ENCODE data around the gene NPAS3. TPM values are rescaled to one million over a fixed set of nuclear protein-coding genes. Genes with fewer than 3 reads are reported as not detected.

Gene NPAS3
- total RNA-seq, 1 donor, result 0.86 TPM

DNA sequence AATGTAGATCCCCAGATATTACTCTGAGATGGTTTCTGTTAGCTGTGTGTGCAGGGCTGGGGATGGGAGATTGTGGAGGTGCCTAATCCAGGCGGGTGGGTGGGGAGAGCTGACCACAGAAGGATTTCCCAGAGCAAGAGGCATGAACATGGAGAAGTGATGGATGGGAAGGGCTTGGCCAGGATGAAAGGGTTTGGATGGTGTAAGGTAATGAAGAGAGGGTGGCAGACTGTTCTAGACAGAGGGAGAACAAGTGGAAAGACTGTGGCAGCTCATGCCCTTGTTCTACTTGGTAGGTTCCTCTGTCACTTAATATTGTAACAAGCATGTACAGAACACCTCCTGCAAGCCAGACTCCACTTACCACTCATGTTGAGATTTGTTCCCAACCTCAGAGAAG is 187.8 kb downstream of the NPAS3 start:
- DNase-seq (ENCODE audit: low read depth), result no peak
- TF ChIP-seq, protein P1, sequence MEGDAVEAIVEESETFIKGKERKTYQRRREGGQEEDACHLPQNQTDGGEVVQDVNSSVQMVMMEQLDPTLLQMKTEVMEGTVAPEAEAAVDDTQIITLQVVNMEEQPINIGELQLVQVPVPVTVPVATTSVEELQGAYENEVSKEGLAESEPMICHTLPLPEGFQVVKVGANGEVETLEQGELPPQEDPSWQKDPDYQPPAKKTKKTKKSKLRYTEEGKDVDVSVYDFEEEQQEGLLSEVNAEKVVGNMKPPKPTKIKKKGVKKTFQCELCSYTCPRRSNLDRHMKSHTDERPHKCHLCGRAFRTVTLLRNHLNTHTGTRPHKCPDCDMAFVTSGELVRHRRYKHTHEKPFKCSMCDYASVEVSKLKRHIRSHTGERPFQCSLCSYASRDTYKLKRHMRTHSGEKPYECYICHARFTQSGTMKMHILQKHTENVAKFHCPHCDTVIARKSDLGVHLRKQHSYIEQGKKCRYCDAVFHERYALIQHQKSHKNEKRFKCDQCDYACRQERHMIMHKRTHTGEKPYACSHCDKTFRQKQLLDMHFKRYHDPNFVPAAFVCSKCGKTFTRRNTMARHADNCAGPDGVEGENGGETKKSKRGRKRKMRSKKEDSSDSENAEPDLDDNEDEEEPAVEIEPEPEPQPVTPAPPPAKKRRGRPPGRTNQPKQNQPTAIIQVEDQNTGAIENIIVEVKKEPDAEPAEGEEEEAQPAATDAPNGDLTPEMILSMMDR (IDR thresholded peaks at IDR 0.05; ENCODE audit: insufficient read depth, low read depth, low read length), result no peak
- no peak overlapping the region for H3K4me3 ChIP-seq (ENCODE audit: low read depth, low read length)

DNA sequence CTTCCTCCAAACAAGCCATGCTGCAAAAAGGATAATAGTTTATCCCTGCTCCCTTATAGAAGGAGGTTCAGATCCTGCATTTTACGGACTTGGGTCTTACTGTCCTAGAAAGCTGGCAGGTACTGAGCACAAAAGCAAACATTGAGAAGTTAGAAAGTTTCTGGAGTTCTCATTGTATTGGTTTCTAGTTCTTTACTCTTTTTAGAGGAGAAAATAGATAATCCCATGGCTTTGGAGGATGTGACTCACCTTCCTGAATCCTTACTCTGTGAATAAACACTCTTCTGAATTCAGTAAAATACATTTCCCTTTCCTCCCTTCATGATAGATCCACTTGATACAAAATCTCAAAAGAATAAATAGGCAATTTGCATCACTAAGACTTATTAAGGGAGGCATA is 188.9 kb downstream of the NPAS3 start:
- TF ChIP-seq, protein P1 (IDR thresholded peaks at IDR 0.05; ENCODE audit: insufficient read depth, low read depth, low read length), result no peak
- DNase-seq (ENCODE audit: low read depth), result peak; percentile 16
- no peak overlapping the region for H3K4me3 ChIP-seq (ENCODE audit: low read depth, low read length)

DNA sequence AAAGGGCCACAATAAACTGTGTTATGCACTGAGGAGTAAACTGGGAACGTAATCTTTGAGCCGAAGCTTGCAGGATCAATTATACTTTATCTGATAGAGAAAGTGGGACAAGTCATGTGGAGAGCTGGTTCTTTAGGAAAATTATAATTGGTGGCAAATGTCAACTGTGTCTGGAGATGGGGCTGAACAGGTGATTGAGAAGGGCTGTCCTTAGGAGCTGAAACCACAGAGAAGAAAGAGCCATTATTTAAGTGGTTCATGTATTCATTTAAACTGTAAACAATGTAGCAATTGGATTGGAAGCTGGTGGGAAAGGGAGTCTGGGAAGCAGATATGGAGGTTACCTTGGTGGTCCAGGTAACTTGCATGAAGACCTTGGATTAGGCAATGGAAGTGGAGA is 193.1 kb downstream of the NPAS3 start:
- H3K4me3 ChIP-seq (ENCODE audit: low read depth, low read length), result no peak overlapping the region
- TF ChIP-seq, protein P1 (IDR thresholded peaks at IDR 0.05; ENCODE audit: insufficient read depth, low read depth, low read length), result no peak
- no peak for DNase-seq (ENCODE audit: low read depth)

DNA sequence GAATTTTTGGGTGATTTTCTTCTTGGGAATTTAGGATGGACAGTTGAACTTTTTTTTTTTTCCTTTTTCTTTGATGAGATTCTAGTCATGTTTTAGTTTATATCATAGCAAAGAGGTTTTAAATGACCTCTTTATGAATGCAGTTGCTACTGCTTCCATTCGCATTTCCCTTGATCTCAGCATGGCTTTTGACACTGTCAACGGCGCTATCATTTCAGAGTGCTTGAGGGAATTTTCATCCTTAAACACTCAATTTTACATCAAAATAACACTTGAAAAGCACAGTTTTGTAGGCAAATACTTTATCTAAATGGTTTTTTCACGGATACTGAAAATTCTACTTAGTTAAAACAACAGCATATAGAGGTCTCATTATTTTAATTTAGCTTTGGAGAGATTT is 195.5 kb downstream of the NPAS3 start:
- DNase-seq (ENCODE audit: low read depth), result no peak
- TF ChIP-seq, protein P1 (IDR thresholded peaks at IDR 0.05; ENCODE audit: insufficient read depth, low read depth, low read length), result no peak
- no peak overlapping the region for H3K4me3 ChIP-seq (ENCODE audit: low read depth, low read length)

DNA sequence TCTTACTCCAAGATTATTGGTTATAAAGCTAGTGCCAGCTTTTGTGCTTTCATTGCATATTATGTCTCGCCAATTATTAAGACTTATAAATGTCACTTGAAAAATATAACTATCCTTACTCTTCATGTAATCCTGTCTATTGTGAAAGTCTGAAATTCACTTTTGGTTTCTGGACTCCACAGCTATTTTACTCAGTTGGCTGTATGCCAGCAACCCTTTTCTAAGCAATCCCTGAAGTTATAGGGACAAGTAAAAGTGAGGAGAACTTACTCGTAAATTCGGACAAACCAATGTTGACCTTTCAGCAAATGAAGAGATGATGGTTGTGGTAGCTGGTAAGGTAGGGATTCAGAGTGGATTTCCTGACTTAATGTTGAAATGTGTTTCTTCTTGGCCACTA is 196.3 kb downstream of the NPAS3 start:
- no peak for DNase-seq (ENCODE audit: low read depth)
- TF ChIP-seq, protein P1 (IDR thresholded peaks at IDR 0.05; ENCODE audit: insufficient read depth, low read depth, low read length), result no peak
- no peak overlapping the region for H3K4me3 ChIP-seq (ENCODE audit: low read depth, low read length)

DNA sequence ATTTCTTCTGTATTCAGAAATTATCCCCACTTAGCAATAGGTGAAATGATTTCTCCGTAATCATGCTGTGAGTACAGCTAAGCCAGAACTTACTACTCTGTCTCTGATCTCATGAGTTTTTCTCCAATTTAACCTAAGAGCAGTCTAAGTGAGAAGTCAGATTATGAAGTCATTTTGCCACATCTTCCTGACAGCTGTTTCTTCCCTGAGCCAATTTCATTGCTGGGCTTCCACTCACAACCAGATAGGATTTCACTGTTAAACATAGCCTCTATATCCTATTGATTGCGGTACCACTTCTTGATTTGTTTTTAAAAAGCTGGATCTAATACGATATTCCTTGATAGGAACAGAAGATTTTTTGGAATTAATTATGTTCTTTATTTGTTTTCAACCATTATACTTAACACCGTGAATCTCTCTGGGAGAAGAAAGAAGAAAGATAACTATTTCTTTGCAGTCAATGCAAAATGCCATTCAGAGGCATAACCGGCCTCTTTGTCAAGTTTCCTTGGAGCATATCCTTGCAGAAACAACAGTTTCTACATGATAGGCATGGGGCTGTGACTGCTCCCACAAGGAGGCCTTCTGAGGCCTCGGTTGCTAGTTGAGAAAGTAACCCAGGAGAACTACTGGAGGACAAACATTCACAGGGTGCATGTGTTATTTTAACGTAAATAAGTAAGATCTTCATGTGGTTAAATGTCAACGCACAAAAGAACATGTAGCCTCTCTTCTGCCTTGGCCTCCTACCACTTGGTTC is 212.2 kb downstream of the NPAS3 start:
- H3K4me3 ChIP-seq (ENCODE audit: low read depth, low read length), result no peak overlapping the region
- TF ChIP-seq, protein P1 (IDR thresholded peaks at IDR 0.05; ENCODE audit: insufficient read depth, low read depth, low read length), result no peak
- no peak for DNase-seq (ENCODE audit: low read depth)

DNA sequence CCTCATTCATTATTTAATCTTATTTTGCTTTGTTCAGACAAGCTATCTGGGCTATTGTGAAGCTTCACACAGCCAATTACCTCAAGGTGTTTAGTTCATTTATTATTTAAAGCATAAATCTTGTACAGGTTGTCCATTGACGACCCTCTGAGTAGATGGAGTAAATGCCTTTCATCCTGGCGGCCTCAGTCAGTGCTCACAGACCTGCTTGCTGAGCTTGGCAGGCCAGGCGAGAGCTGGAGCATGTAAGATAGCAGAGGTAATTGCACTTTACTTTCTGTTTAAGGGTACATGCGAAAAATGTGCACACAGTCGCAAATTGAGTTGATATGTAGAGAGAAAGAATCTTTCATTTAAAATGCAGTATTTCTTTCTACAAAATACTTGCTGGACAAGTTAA is 224.4 kb downstream of the NPAS3 start:
- no peak overlapping the region for H3K4me3 ChIP-seq (ENCODE audit: low read depth, low read length)
- TF ChIP-seq, protein P1 (IDR thresholded peaks at IDR 0.05; ENCODE audit: insufficient read depth, low read depth, low read length), result no peak
- DNase-seq (ENCODE audit: low read depth), result no peak

All from fibroblast of villous mesenchyme (primary cell).